Measurements from ENCODE around the gene GFI1B.
"Not testable (repeated sequence)": the region's sequence is repeated elsewhere in the genome, so short reads cannot be mapped to it uniquely, and the experiment has no call there.

Gene GFI1B

GRCh38 chr9:132980157-132980556, 1.7 kb downstream of the GFI1B start:
- Mint-ChIP-seq H3K27ac (no peak overlapping the region), H3K9me3 (no peaks in the 10 kb centered on the region), H3K36me3 (ENCODE audit: low read depth) (no peaks in the 10 kb centered on the region), H3K4me1 (ENCODE audit: low read depth) (peaks cover 3% of the 10 kb centered on the region), H3K4me3 (no peak overlapping the region), H3K27me3 (ENCODE audit: low read depth) (peaks cover 54% of the 10 kb centered on the region)
- DNase-seq (ENCODE audit: low spot score), result no peak

DNA sequence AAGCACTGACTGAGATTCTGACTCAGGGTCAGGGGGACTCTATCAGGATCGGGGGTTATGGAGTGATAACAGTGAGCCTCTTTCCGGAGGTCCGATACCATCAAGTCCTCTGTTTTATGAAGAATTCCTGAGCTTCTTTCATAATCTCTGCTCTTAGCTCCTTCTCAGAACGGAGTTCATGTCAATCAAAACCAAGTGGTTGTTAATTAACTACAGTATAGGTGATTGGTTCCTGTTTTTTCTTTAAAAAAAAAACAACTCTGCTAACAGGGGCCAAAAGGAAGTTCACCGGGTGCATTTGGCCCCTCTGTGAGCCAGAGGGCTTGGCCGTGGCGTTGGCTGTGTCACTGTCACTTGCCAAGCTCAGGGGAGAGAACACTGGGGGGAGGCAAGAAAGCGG, 4.0 kb downstream of the GFI1B start:
- Mint-ChIP-seq H3K4me1 (ENCODE audit: low read depth) (peaks cover 3% of the 10 kb centered on the region), H3K27ac (no peak overlapping the region), H3K27me3 (ENCODE audit: low read depth) (peaks cover 50% of the 10 kb centered on the region), H3K9me3 (no peaks in the 10 kb centered on the region), H3K36me3 (ENCODE audit: low read depth) (no peaks in the 10 kb centered on the region), H3K4me3 (no peak overlapping the region)
- DNase-seq (ENCODE audit: low spot score), result no peak

DNA sequence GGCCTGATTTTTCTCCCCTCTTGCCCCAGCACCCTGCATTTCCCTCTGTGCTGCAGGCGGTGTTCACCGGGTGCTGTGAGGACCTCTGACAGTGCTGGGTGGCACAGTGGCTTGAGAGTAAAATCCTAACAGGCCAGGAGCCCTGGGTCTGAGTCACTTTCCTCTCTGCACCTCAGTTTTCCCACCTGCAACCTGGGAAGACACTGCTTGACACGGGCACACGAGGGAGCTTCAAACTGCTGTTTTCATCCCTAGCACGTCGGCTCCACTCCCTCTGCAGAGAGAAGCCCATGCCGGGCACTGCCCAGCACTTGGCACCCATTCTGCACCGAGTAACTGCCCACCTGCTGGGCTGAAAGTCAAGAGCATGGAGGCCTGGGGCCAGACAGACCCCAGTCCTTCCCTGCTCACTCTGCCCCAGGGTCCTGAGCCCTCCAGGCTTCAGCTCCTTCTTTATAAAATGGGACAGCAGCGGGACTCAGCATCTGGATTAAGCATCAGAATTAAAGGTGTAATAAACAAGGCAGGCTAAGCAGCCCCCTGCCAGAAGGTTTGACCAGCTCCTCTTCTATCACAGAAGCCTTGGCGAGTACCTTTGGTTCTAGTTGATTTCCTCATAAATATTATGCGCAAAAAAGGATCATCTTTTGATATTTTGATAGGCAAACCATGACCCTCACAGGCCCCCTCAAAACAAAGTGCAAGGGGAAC, 5.2 kb downstream of the GFI1B start:
- Mint-ChIP-seq H3K27me3 (ENCODE audit: low read depth) (peaks cover 41% of the 10 kb centered on the region), H3K27ac (no peak overlapping the region), H3K4me1 (ENCODE audit: low read depth) (peaks cover 1% of the 10 kb centered on the region), H3K4me3 (no peak overlapping the region), H3K9me3 (no peaks in the 10 kb centered on the region), H3K36me3 (ENCODE audit: low read depth) (no peaks in the 10 kb centered on the region)
- no peak for DNase-seq (ENCODE audit: low spot score)

DNA sequence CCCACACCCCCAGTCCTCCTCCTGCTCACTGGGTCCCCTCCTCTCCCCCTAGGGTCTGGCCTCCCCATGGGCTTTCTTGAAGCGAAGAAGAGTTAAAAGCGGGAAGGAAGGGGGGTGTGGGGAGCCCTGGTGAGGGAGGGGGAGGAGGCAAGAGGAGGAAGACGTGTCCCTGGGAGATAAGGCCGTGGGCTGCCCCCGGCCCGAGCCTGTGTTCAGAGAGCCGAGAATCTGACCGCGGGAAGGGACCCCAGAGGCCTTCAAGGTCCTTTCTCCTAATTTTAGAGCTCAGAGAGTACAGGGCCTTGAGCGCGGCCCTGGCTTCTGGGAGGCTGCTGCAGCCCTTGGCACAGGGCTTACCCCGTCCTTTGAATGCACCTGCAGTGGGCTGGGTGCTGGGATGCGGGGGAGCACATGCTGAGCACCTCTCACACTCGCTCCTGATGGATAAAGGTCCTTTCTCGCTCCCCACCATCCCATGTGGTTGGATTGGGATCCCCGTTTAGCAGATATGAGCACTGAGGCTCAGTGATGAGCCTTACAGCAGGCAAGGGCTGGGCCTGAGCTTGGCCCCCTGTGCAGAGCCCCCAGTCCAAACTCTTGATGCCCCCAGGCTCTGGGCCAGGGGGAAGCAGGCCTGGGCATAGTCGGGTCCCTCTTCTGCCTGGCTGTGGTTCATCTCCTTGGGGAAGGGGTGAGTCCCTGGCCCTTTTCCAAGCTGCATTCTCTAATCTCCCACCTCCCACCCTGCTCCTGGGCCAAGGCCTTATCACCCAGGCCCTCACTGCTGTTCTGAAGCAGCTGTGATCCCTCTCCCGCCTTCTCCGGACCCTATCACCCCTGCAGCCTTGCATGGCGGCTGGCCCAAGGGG, 5.9 kb downstream of the GFI1B start:
- H3K27me3 Mint-ChIP-seq (ENCODE audit: low read depth), result peaks cover 34% of the 10 kb centered on the region

DNA sequence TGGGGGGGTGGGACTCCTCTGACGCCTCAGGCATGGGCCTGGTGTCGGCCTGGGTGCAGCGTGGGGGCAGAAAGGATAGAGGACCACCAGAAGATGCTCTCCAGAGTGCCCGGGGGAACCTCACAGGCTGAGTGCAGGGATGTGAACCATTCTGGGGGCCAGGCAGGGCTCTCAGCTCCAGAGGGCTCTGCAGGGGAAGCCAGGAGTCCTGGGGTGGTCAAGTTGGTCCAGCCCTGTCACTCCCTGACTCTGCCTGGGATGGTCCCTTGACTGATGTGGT, 6.5 kb downstream of the GFI1B start:
- Mint-ChIP-seq H3K4me1 (ENCODE audit: low read depth) (no peaks in the 10 kb centered on the region), H3K4me3 (no peak overlapping the region), H3K27me3 (ENCODE audit: low read depth) (peaks cover 30% of the 10 kb centered on the region), H3K9me3 (peaks cover under 1% of the 10 kb centered on the region), H3K36me3 (ENCODE audit: low read depth) (no peaks in the 10 kb centered on the region), H3K27ac (no peak overlapping the region)
- DNase-seq (ENCODE audit: low spot score), result no peak

More for the DNA sequence above, 5.9 kb downstream of the GFI1B start:
- Mint-ChIP-seq H3K27ac (no peak overlapping the region), H3K4me1 (ENCODE audit: low read depth) (no peaks in the 10 kb centered on the region), H3K36me3 (ENCODE audit: low read depth) (no peaks in the 10 kb centered on the region), H3K4me3 (no peak overlapping the region), H3K9me3 (no peaks in the 10 kb centered on the region)
- DNase-seq (ENCODE audit: low spot score), result no peak

DNA sequence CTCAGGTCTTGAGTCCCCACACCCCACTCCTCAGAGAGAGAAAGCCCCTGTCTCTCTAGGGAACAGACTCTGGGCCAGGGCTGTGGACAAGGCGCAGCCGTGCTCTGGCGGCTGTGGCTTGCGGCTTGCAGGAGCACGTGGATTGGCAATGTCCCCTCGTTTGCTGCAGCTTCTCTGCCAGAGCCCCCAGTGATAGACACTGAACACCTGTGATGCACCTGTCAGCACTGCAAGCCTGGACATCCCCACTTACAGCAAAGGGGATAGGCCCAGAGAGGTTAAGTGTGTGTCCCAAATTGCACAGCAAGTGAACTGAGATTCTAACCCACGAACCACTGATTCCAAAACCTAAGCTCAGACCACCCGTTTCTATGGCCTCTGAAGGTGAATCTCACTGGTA, 7.0 kb downstream of the GFI1B start:
- Mint-ChIP-seq H3K4me3 (no peak overlapping the region), H3K36me3 (ENCODE audit: low read depth) (no peaks in the 10 kb centered on the region), H3K4me1 (ENCODE audit: low read depth) (no peaks in the 10 kb centered on the region), H3K9me3 (peaks cover 5% of the 10 kb centered on the region), H3K27me3 (ENCODE audit: low read depth) (peaks cover 27% of the 10 kb centered on the region), H3K27ac (no peak overlapping the region)
- no peak for DNase-seq (ENCODE audit: low spot score)

GRCh38 chr9:132986114-132986513, 7.6 kb downstream of the GFI1B start:
- no peak overlapping the region for H3K27ac Mint-ChIP-seq
- no peaks in the 10 kb centered on the region for H3K4me1 Mint-ChIP-seq (ENCODE audit: low read depth)
- no peaks in the 10 kb centered on the region for H3K36me3 Mint-ChIP-seq (ENCODE audit: low read depth)
- H3K27me3 Mint-ChIP-seq (ENCODE audit: low read depth), result peaks cover 20% of the 10 kb centered on the region
- peaks cover 6% of the 10 kb centered on the region for H3K9me3 Mint-ChIP-seq
- H3K4me3 Mint-ChIP-seq, result no peak overlapping the region
- no peak for DNase-seq (ENCODE audit: low spot score)

DNA sequence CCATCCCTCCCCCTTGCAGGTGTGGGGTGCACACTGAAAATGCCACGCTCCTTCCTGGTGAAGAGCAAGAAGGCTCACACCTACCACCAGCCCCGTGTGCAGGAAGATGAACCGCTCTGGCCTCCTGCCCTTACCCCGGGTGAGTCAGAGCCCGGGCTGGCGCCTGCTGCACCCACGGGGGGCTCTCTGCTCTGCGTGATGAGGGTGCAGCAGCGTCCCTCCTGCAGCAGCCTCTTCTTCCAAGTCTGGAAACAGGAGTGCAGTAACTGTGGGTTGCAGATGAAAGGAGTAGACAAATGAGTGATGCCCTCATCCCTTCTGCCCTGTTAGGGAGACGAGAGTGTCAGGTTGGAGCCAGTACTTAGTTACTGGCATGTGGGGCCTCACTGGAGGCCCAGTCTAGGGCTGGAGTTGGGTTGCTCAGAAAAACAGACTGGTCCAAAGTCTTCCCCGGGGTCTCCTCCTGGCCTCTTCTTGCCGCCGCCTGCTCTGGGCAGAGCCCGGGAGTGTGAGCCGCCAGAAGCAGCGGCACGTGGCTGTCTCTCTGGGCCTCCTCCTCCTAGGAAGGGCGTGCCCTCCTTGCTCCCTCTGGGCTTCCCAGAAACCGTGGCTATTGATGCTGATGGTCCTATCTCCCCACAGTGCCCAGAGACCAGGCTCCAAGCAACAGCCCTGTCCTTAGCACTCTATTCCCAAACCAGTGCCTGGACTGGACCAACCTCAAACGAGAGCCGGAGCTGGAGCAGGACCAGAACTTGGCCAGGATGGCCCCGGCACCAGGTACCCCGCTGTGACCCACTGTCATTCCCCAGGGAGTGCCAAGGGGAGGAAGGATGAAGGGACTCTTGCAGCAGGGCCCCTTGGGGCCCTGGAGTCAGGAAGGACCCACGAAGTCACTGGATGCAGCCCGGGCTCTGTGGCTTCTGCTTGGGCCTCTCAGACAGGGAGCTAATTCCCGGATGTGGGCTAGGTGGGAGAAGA, 8.4 kb downstream of the GFI1B start:
- no peak for DNase-seq (ENCODE audit: low spot score)
- Mint-ChIP-seq H3K27ac (no peak overlapping the region), H3K27me3 (ENCODE audit: low read depth) (peaks cover 13% of the 10 kb centered on the region), H3K36me3 (ENCODE audit: low read depth) (no peaks in the 10 kb centered on the region), H3K9me3 (peaks cover 6% of the 10 kb centered on the region), H3K4me3 (no peak overlapping the region), H3K4me1 (ENCODE audit: low read depth) (no peaks in the 10 kb centered on the region)

GRCh38 chr9:132988244-132989013, 9.9 kb downstream of the GFI1B start:
- Mint-ChIP-seq H3K36me3 (ENCODE audit: low read depth) (no peaks in the 10 kb centered on the region), H3K9me3 (peaks cover 6% of the 10 kb centered on the region), H3K4me1 (ENCODE audit: low read depth) (no peaks in the 10 kb centered on the region), H3K27ac (no peak overlapping the region), H3K27me3 (ENCODE audit: low read depth) (peaks cover 13% of the 10 kb centered on the region), H3K4me3 (no peak overlapping the region)
- DNase-seq (ENCODE audit: low spot score), result no peak

DNA sequence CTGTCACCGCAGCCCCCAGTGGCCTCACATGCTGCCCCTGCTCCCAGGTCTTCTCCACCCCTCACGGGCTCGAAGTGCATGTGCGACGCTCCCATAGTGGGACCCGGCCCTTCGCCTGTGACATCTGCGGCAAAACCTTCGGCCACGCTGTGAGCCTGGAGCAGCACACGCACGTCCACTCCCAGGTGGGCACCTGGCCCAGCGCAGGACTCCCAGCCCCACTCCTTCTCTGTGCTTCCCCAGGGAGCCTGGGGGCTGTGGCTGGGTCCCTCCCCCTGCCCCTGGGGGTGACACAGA, 10.5 kb downstream of the GFI1B start:
- H3K4me1 Mint-ChIP-seq (ENCODE audit: low read depth), result no peaks in the 10 kb centered on the region
- no peaks in the 10 kb centered on the region for H3K36me3 Mint-ChIP-seq (ENCODE audit: low read depth)
- no peak overlapping the region for H3K27ac Mint-ChIP-seq
- no peak for DNase-seq (ENCODE audit: low spot score)
- no peak overlapping the region for H3K4me3 Mint-ChIP-seq
- peaks cover 6% of the 10 kb centered on the region for H3K9me3 Mint-ChIP-seq
- H3K27me3 Mint-ChIP-seq (ENCODE audit: low read depth), result peaks cover 13% of the 10 kb centered on the region

- H3K4me1 Mint-ChIP-seq (ENCODE audit: low read depth), result peaks cover 2% of the 10 kb centered on the region
- no peaks in the 10 kb centered on the region for H3K36me3 Mint-ChIP-seq (ENCODE audit: low read depth)
- H3K27me3 Mint-ChIP-seq (ENCODE audit: low read depth), result peaks cover 15% of the 10 kb centered on the region
- H3K4me3 Mint-ChIP-seq, result no peak overlapping the region
- H3K27ac Mint-ChIP-seq, result no peak overlapping the region
- no peak for DNase-seq (ENCODE audit: low spot score)
- peaks cover 6% of the 10 kb centered on the region for H3K9me3 Mint-ChIP-seq
These were observed 11.0 kb downstream of the GFI1B start for GRCh38 chr9:132989414-132989996.

DNA sequence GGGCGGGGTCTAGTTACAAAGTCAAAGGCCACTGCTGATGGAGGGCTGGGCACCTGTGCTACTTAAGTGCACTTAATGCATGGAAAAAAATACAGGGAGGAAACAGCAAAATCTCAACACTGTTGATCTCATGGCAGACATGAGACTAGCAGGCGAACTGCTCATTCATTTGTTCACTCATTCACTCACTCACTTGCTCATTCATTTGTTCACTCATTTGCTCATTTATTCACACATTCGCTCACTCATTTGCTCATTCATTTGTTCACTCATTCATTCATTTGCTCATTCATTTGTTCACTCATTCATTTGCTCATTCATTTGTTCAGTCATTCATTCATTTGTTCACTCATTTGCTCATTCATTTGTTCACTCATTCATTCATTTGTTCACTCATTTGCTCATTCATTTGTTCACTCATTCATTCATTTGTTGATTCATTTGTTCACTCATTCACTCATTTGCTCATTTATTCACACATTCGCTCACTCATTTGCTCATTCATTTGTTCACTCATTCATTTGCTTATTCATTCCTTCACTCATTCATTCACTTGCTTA, 11.6 kb downstream of the GFI1B start:
- DNase-seq (ENCODE audit: low spot score); H3K36me3 Mint-ChIP-seq (ENCODE audit: low read depth): not testable (repeated sequence)

GRCh38 chr9:132990781-132991180, 12.3 kb downstream of the GFI1B start:
- no peak for DNase-seq (ENCODE audit: low spot score)
- Mint-ChIP-seq H3K27me3 (ENCODE audit: low read depth) (peaks cover 16% of the 10 kb centered on the region), H3K36me3 (ENCODE audit: low read depth) (no peaks in the 10 kb centered on the region), H3K4me1 (ENCODE audit: low read depth) (peaks cover 4% of the 10 kb centered on the region), H3K4me3 (no peak overlapping the region), H3K9me3 (peaks cover 6% of the 10 kb centered on the region), H3K27ac (no peak overlapping the region)

More for the DNA sequence above, 11.6 kb downstream of the GFI1B start:
- not testable (repeated sequence) for H3K4me3 Mint-ChIP-seq; H3K4me1 Mint-ChIP-seq (ENCODE audit: low read depth); H3K27ac Mint-ChIP-seq; H3K9me3 Mint-ChIP-seq
- H3K27me3 Mint-ChIP-seq (ENCODE audit: low read depth), result peaks cover 16% of the 10 kb centered on the region
